Measurements from ENCODE around the gene BIN1. TPM values are rescaled to one million over a fixed set of nuclear protein-coding genes. Genes with fewer than 3 reads are reported as not detected.

The BIN1 gene
- total and polyA plus RNA-seq, 8 donors = 13.3 to 21.3 (median 16.2) TPM

DNA sequence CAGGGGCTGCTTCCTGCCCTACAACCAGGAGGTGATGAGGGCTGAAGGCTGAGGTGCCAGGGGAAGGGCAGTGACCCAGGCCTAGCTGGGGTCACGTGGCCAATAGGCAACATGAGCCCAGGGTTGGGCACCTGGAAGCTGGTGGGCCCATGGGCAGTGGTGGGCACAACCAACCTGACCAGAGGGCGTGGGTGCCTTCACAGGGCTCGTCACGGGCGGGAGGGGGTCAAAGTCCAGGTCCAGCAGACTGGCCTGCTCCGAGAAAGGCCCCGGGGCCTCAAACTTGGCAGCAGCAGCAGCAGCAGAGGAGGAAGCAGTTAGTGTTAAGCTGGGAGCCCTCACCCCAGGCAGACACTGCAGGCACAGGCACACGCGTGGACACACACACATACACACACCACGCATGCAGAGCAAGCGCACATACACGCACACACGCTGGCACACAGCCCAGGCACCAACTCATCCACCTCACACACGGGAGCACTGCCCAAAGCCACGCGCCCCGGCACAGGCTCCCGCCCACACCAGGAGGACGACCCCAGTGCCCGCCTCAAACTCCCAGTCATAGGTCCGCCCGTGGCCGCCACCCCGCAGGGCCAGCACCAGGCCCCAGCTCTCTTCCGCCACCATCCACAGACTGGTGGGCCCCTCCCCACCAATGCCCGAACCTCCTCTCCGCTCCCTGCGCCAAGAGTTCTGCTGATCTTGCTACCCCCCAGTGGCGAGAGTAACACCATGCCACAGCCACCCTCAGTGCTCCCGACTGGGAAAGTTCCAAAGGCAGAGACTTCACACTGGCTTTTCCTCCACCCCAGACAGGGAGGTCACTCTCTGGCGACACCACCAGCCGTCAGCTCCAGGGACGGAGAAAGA is 53.0 kb downstream of the BIN1 start:
- WGBS, 2 donors = 67 to 73% methylated on average over 29 to 33 of the region's 33 CpGs
- Histone ChIP-seq H3K27me3 (no peaks in the 10 kb centered on the region), H3K4me1 (no peaks in the 10 kb centered on the region), H3K36me3 (no peaks in the 10 kb centered on the region), H3K27ac (no peak overlapping the region), H3K4me3 (no peak overlapping the region), H3K9me3 (no peaks in the 10 kb centered on the region)
- TF ChIP-seq, protein P1, sequence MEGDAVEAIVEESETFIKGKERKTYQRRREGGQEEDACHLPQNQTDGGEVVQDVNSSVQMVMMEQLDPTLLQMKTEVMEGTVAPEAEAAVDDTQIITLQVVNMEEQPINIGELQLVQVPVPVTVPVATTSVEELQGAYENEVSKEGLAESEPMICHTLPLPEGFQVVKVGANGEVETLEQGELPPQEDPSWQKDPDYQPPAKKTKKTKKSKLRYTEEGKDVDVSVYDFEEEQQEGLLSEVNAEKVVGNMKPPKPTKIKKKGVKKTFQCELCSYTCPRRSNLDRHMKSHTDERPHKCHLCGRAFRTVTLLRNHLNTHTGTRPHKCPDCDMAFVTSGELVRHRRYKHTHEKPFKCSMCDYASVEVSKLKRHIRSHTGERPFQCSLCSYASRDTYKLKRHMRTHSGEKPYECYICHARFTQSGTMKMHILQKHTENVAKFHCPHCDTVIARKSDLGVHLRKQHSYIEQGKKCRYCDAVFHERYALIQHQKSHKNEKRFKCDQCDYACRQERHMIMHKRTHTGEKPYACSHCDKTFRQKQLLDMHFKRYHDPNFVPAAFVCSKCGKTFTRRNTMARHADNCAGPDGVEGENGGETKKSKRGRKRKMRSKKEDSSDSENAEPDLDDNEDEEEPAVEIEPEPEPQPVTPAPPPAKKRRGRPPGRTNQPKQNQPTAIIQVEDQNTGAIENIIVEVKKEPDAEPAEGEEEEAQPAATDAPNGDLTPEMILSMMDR (IDR thresholded peaks at IDR 0.05) = no peak
- DNase-seq (peak in 2 of 6 donors; percentile 27 to 74), FAIRE-seq (no peak), ATAC-seq (peak; percentile 11 to 45 (median 28))
- intact Hi-C loops (cut with DNase I) = no loop called here

DNA sequence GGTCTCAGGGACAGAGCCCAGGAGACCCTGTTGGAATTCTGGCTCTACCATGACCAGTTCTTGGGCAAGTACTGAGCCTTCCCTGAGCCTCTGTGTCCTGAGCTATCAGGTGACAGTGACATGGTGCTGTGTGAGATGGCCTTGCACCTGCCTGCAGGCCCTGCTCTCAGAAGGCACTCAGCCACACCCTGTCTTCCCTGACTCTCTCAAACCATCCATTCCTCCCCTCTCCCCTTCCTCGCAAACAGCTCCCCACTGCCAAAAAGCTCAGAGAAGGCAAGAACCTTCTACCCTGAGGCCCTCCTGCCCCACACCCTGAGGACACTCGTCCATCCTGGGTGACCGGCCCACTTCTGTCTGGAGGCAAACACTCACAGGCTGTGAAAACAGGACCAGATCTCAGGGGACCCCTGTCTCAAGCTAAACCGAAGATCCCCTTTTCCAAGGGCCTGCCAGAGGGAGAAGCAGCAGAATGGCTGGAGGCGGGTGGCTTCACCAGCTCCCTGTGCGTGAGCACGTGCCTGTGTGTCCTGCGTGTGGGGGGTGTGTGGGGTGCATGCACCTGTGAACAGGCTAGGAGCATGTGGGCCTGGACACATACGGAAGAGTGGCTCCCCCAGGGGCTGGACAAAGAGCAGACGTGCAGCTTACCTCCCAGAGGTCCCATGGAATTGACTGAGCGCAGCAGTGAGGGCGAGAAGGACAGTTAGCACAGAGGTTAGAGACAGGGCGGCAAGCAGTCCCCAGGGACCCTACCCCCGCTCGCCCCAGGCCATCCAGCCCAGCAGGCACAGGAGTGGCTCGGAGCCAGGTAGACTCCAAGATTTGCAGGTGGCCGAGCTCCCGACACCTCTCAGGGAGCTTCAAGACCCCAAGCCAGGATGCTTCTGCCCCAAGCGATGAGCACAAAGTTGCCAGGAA is 53.9 kb downstream of the BIN1 start:
- Histone ChIP-seq H3K27me3 (no peaks in the 10 kb centered on the region), H3K4me1 (no peaks in the 10 kb centered on the region), H3K36me3 (no peaks in the 10 kb centered on the region), H3K4me3 (no peak overlapping the region), H3K9me3 (no peaks in the 10 kb centered on the region), H3K27ac (no peak overlapping the region)
- intact Hi-C loops (cut with DNase I) = no loop called here
- peak in 3 of 6 donors; percentile 28 to 55 (median 53) for DNase-seq
- ATAC-seq = no peak
- TF ChIP-seq, protein P1 (IDR thresholded peaks at IDR 0.05) = no peak
- no peak for FAIRE-seq
- WGBS, 2 donors = 84 to 89% methylated on average over 19 of the region's 19 CpGs

DNA sequence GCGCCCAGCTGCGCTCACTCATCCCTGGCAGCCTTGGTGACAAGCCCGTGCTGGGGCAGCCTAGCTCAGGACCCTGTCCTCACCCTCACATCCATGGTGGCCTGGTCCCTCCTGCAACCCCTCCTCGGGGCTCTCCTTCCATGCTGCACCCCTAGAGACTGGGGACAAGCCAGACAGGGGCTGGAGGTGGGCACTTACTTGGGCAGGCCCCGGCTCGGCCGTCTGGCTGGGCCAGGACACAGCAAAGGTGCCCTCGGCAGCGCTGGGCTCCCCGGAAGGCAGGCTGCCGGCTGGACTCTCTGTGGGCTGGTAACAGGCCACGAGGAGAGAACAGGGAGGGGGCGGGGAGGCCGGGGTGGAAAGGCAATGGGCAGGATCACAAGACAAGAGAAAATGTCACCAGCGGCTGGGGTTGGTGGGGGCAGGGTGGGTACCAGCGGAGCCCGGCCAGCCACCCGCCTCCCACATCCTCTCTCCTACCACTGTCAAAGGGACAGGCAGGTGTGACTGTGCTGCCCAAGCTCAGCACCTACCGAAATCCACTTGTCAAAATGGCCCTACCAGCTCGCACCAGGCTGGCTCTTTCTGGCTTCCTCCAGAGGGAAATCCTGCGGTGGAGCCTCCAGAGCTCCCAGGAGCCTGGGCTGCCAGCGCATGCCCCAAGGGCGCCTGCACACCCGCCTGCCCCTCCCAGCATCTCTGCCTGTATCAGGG is 54.7 kb downstream of the BIN1 start:
- H3K27ac ChIP-seq = no peak overlapping the region
- no peaks in the 10 kb centered on the region for H3K27me3 ChIP-seq
- DNase-seq (peak in 2 of 6 donors; percentile 55 to 59), ATAC-seq (no peak), FAIRE-seq (no peak)
- intact Hi-C loops (cut with DNase I) = no loop called here
- no peaks in the 10 kb centered on the region for H3K9me3 ChIP-seq
- no peaks in the 10 kb centered on the region for H3K4me1 ChIP-seq
- TF ChIP-seq, protein P1 (IDR thresholded peaks at IDR 0.05) = no peak
- no peaks in the 10 kb centered on the region for H3K36me3 ChIP-seq
- H3K4me3 ChIP-seq = no peak overlapping the region
- 85 to 86% methylated on average over 23 to 24 of the region's 24 CpGs for WGBS, 2 donors

DNA sequence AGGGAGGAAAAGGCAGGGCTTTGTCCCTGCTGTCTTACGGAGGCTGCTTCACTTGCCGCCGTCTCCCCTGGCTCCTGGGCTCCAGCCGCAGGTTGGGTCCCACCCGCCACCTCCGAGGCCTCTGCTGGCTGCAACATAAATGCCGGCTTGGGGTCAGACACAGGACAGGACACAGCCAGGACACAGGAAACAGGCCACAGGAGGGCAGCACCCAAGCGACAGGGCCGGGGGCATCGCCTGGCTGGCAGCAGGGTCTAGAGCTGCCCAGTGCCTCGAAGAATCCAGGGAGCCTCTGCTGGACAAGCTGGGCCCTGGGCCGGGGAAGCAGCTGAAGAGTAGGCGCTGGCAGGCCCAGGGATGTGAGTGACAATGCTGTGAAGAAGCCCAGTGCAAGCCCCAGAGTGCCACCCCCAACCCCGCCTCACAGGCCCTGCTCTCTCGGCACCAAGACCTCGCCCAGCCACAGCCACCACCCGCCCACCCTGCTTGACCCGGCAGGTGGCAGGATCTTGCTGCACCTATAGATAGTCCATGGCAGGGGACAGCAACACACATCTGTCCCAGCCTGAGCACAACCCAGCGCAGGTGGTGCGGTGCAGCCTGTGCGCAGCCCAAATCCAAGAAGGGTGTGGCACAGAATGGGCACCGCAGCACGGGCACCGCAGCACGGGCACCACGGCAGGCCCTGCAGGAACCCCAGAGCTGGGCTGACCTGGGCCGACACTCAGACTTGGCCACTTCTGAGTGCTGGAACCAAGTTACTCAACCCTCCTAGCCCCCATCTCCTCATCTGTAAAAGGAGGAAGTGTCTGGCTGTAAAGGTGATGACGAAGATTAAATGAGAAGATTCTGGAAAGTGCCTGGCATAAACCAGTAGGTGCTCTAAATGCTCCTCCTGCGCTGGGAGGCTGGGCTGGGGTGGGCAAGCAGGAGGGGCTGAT is 55.6 kb downstream of the BIN1 start:
- ATAC-seq (no peak), FAIRE-seq (no peak), DNase-seq (peak in 4 of 6 donors; percentile 10 to 73 (median 44))
- TF ChIP-seq, protein P1 (IDR thresholded peaks at IDR 0.05) = no peak
- Histone ChIP-seq H3K27ac (no peak overlapping the region), H3K4me1 (no peaks in the 10 kb centered on the region), H3K9me3 (no peaks in the 10 kb centered on the region), H3K27me3 (no peaks in the 10 kb centered on the region), H3K36me3 (no peaks in the 10 kb centered on the region), H3K4me3 (no peak overlapping the region)
- WGBS, 2 donors = 77 to 80% methylated on average over 29 of the region's 29 CpGs
- intact Hi-C loops (cut with DNase I) = no loop called here
